GM19372 (cell line): ENCODE data around the gene JADE1.

ENCODE experiments used
- ATAC-seq: cut with Tn5 transposase; IDR thresholded peaks from one replicate; pipeline ENCODE4 v1.9.1; 2021; ENCODE audit warnings: mild to moderate bottlenecking, low read depth, moderate library complexity; ENCODE audit not compliant: unreplicated experiment

Gene JADE1

GRCh38 chr4:128868758-128869157 lies 59.3 kb downstream of the JADE1 start:
- ATAC-seq = no peak

- no peak for ATAC-seq
Measured at GRCh38 chr4:128869776-128870509, 60.4 kb downstream of the JADE1 start.

- no peak for ATAC-seq
Measured at GRCh38 chr4:128871948-128872347, 62.4 kb downstream of the JADE1 start.

- no peak for ATAC-seq
Measured at GRCh38 chr4:128876200-128876599, 66.7 kb downstream of the JADE1 start.

- ATAC-seq = no peak
Measured at GRCh38 chr4:128877934-128878333, 68.4 kb downstream of the JADE1 start.

- no peak for ATAC-seq
Measured at GRCh38 chr4:128879283-128879682, 69.8 kb downstream of the JADE1 start.

GRCh38 chr4:128879971-128880370 lies 70.5 kb downstream of the JADE1 start:
- ATAC-seq = no peak

GRCh38 chr4:128880662-128881061 lies 71.2 kb downstream of the JADE1 start:
- ATAC-seq = no peak

GRCh38 chr4:128904821-128905220 lies 95.3 kb downstream of the JADE1 start:
- no peak for ATAC-seq

- no peak for ATAC-seq
Measured at GRCh38 chr4:128906581-128906980, 97.1 kb downstream of the JADE1 start.

- ATAC-seq = no peak
Measured at GRCh38 chr4:128907981-128908380, 98.5 kb downstream of the JADE1 start.

GRCh38 chr4:128908735-128909134 lies 99.2 kb downstream of the JADE1 start:
- ATAC-seq = no peak

- ATAC-seq = peak; percentile 26
Measured at GRCh38 chr4:128913228-128913627, 103.7 kb downstream of the JADE1 start.

- ATAC-seq = no peak
Measured at GRCh38 chr4:128915544-128915943, 106.0 kb downstream of the JADE1 start.

GRCh38 chr4:128916832-128917231 lies 107.3 kb downstream of the JADE1 start:
- peak; percentile 74 for ATAC-seq

GRCh38 chr4:128917781-128918180 lies 108.3 kb downstream of the JADE1 start:
- peak; percentile 54 for ATAC-seq

- no peak for ATAC-seq
Measured at GRCh38 chr4:128921954-128922353, 112.5 kb downstream of the JADE1 start.
